Measurements from ENCODE around the gene FNDC5.

GRCh38 chr1:32892368-32893197, 21.9 kb upstream of the FNDC5 start:
- TF ChIP-seq CTCF (IDR thresholded peaks at IDR 0.05) (peak; percentile 56), TCF12 (IDR thresholded peaks at IDR 0.05) (no peak), SIN3A (IDR thresholded peaks at IDR 0.05; ENCODE audit: borderline replicate concordance, low read depth, low read length) (no peak)

All from SK-N-SH (cell line).